ENCODE results near the gene PLCD3. TPM values are rescaled to one million over a fixed set of nuclear protein-coding genes. Genes with fewer than 3 reads are reported as not detected.

PLCD3 gene
- total RNA-seq, 4 donors from 2014 or later, result 16.3 to 105 (median 20.5) TPM

- H3K27ac ChIP-seq, result peak overlapping the region in 2 of 4 donors; percentile 2 to 22
- TF ChIP-seq POLR2A (IDR thresholded peaks at IDR 0.05), result no peak
- TF ChIP-seq, protein P1, sequence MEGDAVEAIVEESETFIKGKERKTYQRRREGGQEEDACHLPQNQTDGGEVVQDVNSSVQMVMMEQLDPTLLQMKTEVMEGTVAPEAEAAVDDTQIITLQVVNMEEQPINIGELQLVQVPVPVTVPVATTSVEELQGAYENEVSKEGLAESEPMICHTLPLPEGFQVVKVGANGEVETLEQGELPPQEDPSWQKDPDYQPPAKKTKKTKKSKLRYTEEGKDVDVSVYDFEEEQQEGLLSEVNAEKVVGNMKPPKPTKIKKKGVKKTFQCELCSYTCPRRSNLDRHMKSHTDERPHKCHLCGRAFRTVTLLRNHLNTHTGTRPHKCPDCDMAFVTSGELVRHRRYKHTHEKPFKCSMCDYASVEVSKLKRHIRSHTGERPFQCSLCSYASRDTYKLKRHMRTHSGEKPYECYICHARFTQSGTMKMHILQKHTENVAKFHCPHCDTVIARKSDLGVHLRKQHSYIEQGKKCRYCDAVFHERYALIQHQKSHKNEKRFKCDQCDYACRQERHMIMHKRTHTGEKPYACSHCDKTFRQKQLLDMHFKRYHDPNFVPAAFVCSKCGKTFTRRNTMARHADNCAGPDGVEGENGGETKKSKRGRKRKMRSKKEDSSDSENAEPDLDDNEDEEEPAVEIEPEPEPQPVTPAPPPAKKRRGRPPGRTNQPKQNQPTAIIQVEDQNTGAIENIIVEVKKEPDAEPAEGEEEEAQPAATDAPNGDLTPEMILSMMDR (IDR thresholded peaks at IDR 0.05), result no peak
- 59 to 67% methylated on average over 2 of the region's 2 CpGs for WGBS, 2 donors
- peaks cover 0 to 47% (median 0%) of the 10 kb centered on the region in 3 donors for H3K36me3 ChIP-seq
- H3K4me1 ChIP-seq, result peaks cover 16 to 82% (median 24%) of the 10 kb centered on the region in 3 donors
- DNase-seq, result no peak
- intact Hi-C loops (cut with DNase I), result no loop called here
- no peak overlapping the region for H3K4me3 ChIP-seq
- no peaks in the 10 kb centered on the region for H3K9me3 ChIP-seq
- no peaks in the 10 kb centered on the region for H3K27me3 ChIP-seq
Measured at GRCh38 chr17:45067637-45068036, 64.7 kb downstream of the PLCD3 start.

- no peak overlapping the region for H3K4me3 ChIP-seq
- peak overlapping the region in 2 of 4 donors; percentile 25 to 97 for H3K27ac ChIP-seq
- no peaks in the 10 kb centered on the region for H3K27me3 ChIP-seq
- no peaks in the 10 kb centered on the region for H3K9me3 ChIP-seq
- H3K4me1 ChIP-seq, result peaks cover 25 to 81% (median 40%) of the 10 kb centered on the region in 3 donors
- no peak for TF ChIP-seq POLR2A (IDR thresholded peaks at IDR 0.05)
- TF ChIP-seq, protein P1 (IDR thresholded peaks at IDR 0.05), result no peak
- 40 to 64% methylated on average over 1 of the region's 1 CpG for WGBS, 2 donors
- intact Hi-C loops (cut with DNase I), result no loop called here
- no peak for DNase-seq
- peaks cover 0 to 7% (median 0%) of the 10 kb centered on the region in 3 donors for H3K36me3 ChIP-seq
Measured at GRCh38 chr17:45063198-45063597, 69.1 kb downstream of the PLCD3 start.

DNA sequence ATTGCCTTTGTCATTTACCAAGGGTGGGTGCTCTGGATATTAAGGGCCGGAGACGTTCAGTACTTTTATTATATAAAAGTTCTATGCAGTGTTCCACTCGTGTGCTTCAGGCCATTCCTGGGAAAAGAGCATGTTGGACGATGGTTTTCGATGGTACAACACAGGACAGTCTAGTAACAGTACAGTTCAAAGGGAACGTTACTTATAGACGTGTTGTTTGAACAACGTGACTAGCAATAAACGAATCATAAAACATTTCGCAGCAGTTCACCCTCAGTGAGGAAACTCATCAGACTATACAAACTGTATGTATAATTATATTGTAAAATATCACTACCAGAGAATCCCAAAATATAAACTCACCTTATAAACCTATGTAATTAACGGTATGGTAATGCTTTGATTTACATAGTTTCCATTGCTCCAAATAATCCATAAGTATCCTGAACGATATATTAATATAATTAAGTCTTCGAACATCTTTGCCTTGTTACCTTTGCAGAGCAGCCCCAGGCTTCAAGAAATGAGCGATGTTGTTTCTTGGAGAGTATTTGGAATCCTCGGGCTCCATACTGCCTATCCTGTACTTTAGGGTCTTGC lies 70.6 kb downstream of the PLCD3 start:
- no peak for TF ChIP-seq POLR2A (IDR thresholded peaks at IDR 0.05)
- TF ChIP-seq, protein P1 (IDR thresholded peaks at IDR 0.05), result no peak
- Histone ChIP-seq H3K4me3 (peak overlapping the region; percentile 65 to 91 (median 74)), H3K4me1 (peaks cover 25 to 70% (median 40%) of the 10 kb centered on the region in 3 donors), H3K27ac (peak overlapping the region; percentile 93 to 98 (median 96)), H3K9me3 (no peaks in the 10 kb centered on the region), H3K27me3 (no peaks in the 10 kb centered on the region), H3K36me3 (no peaks in the 10 kb centered on the region)
- DNase-seq, result no peak
- intact Hi-C loops (cut with DNase I), result no loop called here
- 8 to 11% methylated on average over 15 of the region's 15 CpGs for WGBS, 2 donors

DNA sequence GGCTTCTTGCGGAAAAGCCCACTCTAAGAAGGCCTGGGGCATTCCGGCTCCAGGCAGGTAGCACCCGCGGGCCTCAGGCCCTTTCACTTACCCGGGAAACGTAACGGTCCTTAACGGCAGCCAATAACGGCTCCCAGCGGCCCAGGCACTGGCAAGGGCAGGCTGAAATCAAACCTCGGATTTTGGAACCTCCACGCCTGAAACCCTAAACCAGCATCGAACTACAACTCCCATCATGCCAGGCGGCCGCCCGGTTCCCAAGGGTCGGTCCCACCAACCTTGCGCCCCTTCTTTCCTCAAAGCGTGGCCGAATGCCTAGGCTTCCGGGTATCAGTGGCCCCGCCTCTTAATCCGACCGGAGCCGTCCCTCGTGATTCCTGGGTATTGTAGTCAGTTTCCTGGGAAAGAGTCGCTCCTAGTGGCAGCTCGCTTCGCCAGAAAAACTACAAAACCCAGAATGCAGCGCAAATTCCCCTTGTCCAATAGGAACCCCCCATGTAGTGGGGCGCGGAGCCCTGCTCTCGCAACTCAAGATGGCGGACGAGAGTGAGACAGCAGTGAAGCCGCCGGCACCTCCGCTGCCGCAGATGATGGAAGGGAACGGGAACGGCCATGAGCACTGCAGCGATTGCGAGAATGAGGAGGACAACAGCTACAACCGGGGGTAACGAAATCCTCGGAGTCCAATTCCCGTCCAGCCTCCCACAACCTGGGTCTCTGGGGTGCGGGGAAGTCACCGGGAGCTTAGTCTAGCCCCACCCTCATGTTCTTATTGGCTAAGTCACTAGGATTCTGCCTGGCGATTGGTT lies 71.3 kb downstream of the PLCD3 start, which contains the start of gene NMT1:
Gene NMT1 (plus strand): TSS at position 521 of the 809 bp plus-strand sequence. CDS start 13 bp downstream, at position 534.
- no peaks in the 10 kb centered on the region for H3K9me3 ChIP-seq
- H3K27me3 ChIP-seq, result no peaks in the 10 kb centered on the region
- DNase-seq, result peak; percentile 93
- peaks cover 25 to 63% (median 40%) of the 10 kb centered on the region in 3 donors for H3K4me1 ChIP-seq
- TF ChIP-seq, protein P1 (IDR thresholded peaks at IDR 0.05), result peak in 4 of 6 experiments; percentile 8 to 37 (median 14)
- TF ChIP-seq POLR2A (IDR thresholded peaks at IDR 0.05), result peak in 3 of 4 donors; percentile 51 to 92 (median 89)
- peak within 1 kb of the TSS; percentile 65 to 91 (median 74) for H3K4me3 ChIP-seq
- intact Hi-C loops (cut with DNase I), result no loop called here
- no peaks in the 10 kb centered on the region for H3K36me3 ChIP-seq
- peak within 1 kb of the TSS; percentile 93 to 98 (median 96) for H3K27ac ChIP-seq
- 0 to 1% methylated on average over 11 to 33 of the region's 50 CpGs for WGBS, 2 donors

DNA sequence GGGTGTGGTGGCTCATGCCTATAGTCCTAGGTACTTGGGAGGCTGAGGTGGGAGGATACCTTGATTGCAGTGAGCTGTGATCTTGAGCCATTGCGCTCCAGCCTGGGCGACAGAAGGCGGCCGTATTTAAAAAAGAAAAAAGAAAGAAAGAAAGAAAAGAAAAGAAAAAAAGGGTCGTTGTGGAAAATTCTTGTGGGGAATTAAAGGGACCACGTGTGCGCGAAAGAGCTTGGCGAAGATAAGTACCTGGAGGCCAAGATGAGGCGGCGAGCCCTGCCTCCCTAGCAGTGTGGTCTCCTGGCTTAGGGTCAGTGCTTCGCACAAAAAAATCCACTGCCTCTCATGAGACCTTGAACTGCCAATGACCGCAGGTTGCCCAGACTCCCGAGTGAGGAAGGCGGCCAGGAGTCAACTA lies 71.9 kb downstream of the PLCD3 start:
- Histone ChIP-seq H3K27me3 (no peaks in the 10 kb centered on the region), H3K4me1 (peaks cover 25 to 57% (median 40%) of the 10 kb centered on the region in 3 donors), H3K36me3 (no peaks in the 10 kb centered on the region), H3K4me3 (peak overlapping the region; percentile 65 to 91 (median 74)), H3K27ac (peak overlapping the region; percentile 93 to 98 (median 96)), H3K9me3 (no peaks in the 10 kb centered on the region)
- TF ChIP-seq, protein P1 (IDR thresholded peaks at IDR 0.05), result no peak
- TF ChIP-seq POLR2A (IDR thresholded peaks at IDR 0.05), result no peak
- 6 to 10% methylated on average over 13 to 15 of the region's 15 CpGs for WGBS, 2 donors
- DNase-seq, result no peak
- intact Hi-C loops (cut with DNase I), result no loop called here
